Esophagus (tissue), 2 donors: ENCODE data around the gene INVS. TPM values are rescaled to one million over a fixed set of nuclear protein-coding genes. Genes with fewer than 3 reads are reported as not detected.
A peak's percentile ranks its signal among the peaks of the same experiment; 100 is the strongest.

Experiments
- H3K27ac ChIP-seq, 2 donors: one replicate each; pipeline ENCODE4 v1.5.1; 2013; ENCODE audit warnings: low read depth in 2 of 2, mild to moderate bottlenecking in 2 of 2, inconsistent platforms in 1 of 2, low read length in 1 of 2, moderate library complexity in 1 of 2
- H3K27me3 ChIP-seq, 2 donors: one replicate each; pipeline ENCODE4 v1.6.1; 2013; ENCODE audit warnings: low read length in 2 of 2, control low read depth in 1 of 2, mild to moderate bottlenecking in 1 of 2; ENCODE audit not compliant: insufficient read depth in 2 of 2, control insufficient read depth in 1 of 2
- H3K36me3 ChIP-seq, 2 donors: one replicate each; pipeline ENCODE4 v1.6.1; 2013; ENCODE audit warnings: low read length in 1 of 2; ENCODE audit not compliant: control insufficient read depth in 2 of 2, insufficient read depth in 2 of 2
- H3K4me1 ChIP-seq, 2 donors: one replicate each; pipeline ENCODE4 v1.6.1; 2013; ENCODE audit warnings: low read length in 1 of 2; ENCODE audit not compliant: control insufficient read depth in 2 of 2, insufficient read depth in 2 of 2
- H3K4me3 ChIP-seq, 2 donors: one replicate each; pipeline ENCODE4 v1.5.1; 2013; ENCODE audit warnings: low read length in 2 of 2, mild to moderate bottlenecking in 2 of 2, low read depth in 1 of 2, moderate library complexity in 1 of 2
- H3K9me3 ChIP-seq, 2 donors: one replicate each; pipeline ENCODE4 v1.6.1; 2013; ENCODE audit warnings: mild to moderate bottlenecking in 2 of 2, low read depth in 1 of 2, low read length in 1 of 2, moderate library complexity in 1 of 2; ENCODE audit not compliant: control insufficient read depth in 2 of 2, insufficient read depth in 1 of 2
- WGBS, 2 donors: extraction: QIAGEN DNeasy Blood & Tissue Kit; methylation state at CpG; one replicate each; pipeline ENCODE4 v1.1.7; 2013; 5-methylcytosine and 5-hydroxymethylcytosine counted together
- polyA plus RNA-seq, 2 donors: library from polyadenylated mRNA; stranded (reverse); fragments of 200-250 nt; gene quantifications; one replicate each; pipeline ENCODE4 v1.2.3, GENCODE V29; 2013
- donor health status: healthy with polysubstance abuse.
- donor health status: Bipolar disorder and iron deficiency.

Gene INVS
- polyA plus RNA-seq, 2 donors, result 3.2 to 3.3 TPM

GRCh38 chr9:100108559-100108958 is 9.5 kb downstream of the INVS start:
- Histone ChIP-seq H3K9me3 (no peaks in the 10 kb centered on the region), H3K4me3 (no peak overlapping the region), H3K27me3 (no peaks in the 10 kb centered on the region), H3K27ac (no peak overlapping the region), H3K36me3 (no peaks in the 10 kb centered on the region), H3K4me1 (peaks cover 0 to 3% of the 10 kb centered on the region in 2 donors)
- WGBS, 2 donors, result 50 to 70% methylated on average over 2 of the region's 2 CpGs

DNA sequence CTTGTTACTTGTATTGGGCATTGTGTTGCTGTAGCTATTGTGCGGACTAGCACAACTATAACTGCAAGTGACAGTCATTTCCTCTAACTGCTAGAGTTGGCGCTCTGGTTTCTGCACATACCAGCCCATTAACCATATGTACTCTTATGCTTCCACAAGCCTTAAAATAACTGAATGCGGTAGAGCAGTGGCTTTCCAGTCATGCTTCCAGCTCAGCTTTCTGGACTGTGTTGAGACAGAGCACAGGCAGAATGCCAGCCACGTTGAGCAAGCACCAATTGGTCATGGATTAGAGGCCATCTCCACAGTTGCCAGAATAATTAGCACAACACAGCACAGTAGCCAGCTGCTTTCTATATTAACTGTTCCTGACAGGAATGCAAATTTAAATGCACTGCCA is 12.2 kb downstream of the INVS start:
- Histone ChIP-seq H3K4me1 (peaks cover 0 to 3% of the 10 kb centered on the region in 2 donors), H3K4me3 (no peak overlapping the region), H3K36me3 (no peaks in the 10 kb centered on the region), H3K9me3 (no peaks in the 10 kb centered on the region), H3K27me3 (no peaks in the 10 kb centered on the region), H3K27ac (peak overlapping the region; percentile 4 to 18)
- 38% methylated on average over 4 of the region's 4 CpGs for WGBS, 2 donors

GRCh38 chr9:100112677-100113336 is 13.8 kb downstream of the INVS start:
- no peaks in the 10 kb centered on the region for H3K27me3 ChIP-seq
- H3K9me3 ChIP-seq, result no peaks in the 10 kb centered on the region
- no peaks in the 10 kb centered on the region for H3K36me3 ChIP-seq
- H3K4me1 ChIP-seq, result peaks cover 0 to 3% of the 10 kb centered on the region in 2 donors
- WGBS, 2 donors, result 95 to 97% methylated on average over 2 of the region's 2 CpGs
- H3K4me3 ChIP-seq, result no peak overlapping the region
- no peak overlapping the region for H3K27ac ChIP-seq

DNA sequence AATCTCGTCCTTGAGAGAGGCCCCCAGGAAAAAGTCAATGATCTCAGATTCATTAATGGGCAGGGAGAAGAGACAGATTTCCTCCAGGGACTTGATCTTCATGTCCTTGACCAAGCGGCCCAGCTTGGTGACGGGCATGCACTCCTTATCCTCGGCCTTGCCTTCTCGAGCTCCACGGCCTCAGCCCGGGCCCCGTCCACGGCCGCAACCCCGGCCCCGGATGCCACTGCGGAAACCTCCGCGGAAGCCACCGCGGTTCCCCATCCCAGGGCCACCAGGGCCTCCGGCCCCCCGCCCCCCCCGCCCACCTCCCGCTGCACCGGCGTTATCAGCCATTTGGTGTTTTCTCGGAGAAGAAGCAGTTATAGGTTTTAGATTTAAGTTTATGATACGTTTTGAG is 18.3 kb downstream of the INVS start:
- 97 to 99% methylated on average over 25 of the region's 25 CpGs for WGBS, 2 donors
- H3K9me3 ChIP-seq, result no peaks in the 10 kb centered on the region
- H3K4me1 ChIP-seq, result no peaks in the 10 kb centered on the region

DNA sequence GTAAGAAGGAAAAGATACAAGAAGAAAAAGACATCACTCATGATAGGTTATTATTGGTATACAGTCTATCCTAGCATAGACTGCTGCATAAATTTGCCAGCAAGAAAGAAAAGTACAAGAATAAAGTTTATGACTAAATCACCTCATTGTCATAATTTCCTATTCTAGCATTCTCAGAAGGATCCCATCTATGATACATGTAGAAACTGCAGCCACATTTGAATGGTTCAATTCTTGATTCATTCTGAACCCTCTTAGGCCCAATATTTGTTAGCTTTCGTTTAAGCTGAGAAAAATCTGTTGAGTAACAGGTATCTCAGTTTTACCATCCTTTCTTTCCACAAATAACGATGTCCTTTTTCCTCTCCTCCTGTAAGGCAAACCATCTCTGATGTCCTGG is 21.2 kb downstream of the INVS start:
- Histone ChIP-seq H3K9me3 (no peaks in the 10 kb centered on the region), H3K27ac (no peak overlapping the region), H3K4me1 (no peaks in the 10 kb centered on the region), H3K4me3 (no peak overlapping the region), H3K27me3 (no peaks in the 10 kb centered on the region), H3K36me3 (no peaks in the 10 kb centered on the region)
- WGBS, 2 donors, result 87 to 93% methylated on average over 2 of the region's 2 CpGs

More for the DNA sequence above, 18.3 kb downstream of the INVS start:
- H3K27ac ChIP-seq, result no peak overlapping the region
- H3K36me3 ChIP-seq, result no peaks in the 10 kb centered on the region
- no peaks in the 10 kb centered on the region for H3K27me3 ChIP-seq
- H3K4me3 ChIP-seq, result no peak overlapping the region

GRCh38 chr9:100125236-100125635 is 26.2 kb downstream of the INVS start:
- WGBS, 2 donors, result 74 to 91% methylated on average over 2 of the region's 2 CpGs
- Histone ChIP-seq H3K4me1 (no peaks in the 10 kb centered on the region), H3K4me3 (no peak overlapping the region), H3K27ac (no peak overlapping the region), H3K36me3 (peaks cover 0 to 2% of the 10 kb centered on the region in 2 donors), H3K27me3 (no peaks in the 10 kb centered on the region), H3K9me3 (no peaks in the 10 kb centered on the region)

- Histone ChIP-seq H3K27me3 (no peaks in the 10 kb centered on the region), H3K36me3 (peaks cover 0 to 2% of the 10 kb centered on the region in 2 donors)
- 96 to 98% methylated on average over 2 of the region's 2 CpGs for WGBS, 2 donors
These were observed 26.9 kb downstream of the INVS start for GRCh38 chr9:100125910-100126309.

DNA sequence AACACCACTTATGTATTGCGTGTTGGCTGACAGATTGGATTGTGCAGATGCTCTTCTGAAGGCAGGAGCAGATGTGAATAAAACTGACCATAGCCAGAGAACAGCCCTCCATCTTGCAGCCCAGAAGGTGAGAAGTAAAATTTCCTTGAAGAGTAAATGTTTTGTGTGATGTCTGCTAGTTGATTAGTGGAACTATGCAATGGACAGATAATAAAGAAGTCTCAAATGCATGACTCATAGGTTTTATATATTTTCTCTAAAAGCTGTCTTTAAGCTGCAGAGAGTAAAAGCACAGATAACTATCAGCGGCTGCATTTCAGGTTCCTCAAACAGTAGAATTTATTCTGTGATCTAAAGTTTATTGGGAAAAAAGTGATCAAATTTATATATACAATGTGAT is 27.4 kb downstream of the INVS start:
- H3K27ac ChIP-seq, result no peak overlapping the region
- 97 to 99% methylated on average over 2 of the region's 2 CpGs for WGBS, 2 donors
- no peak overlapping the region for H3K4me3 ChIP-seq
- H3K27me3 ChIP-seq, result no peaks in the 10 kb centered on the region
- H3K4me1 ChIP-seq, result no peaks in the 10 kb centered on the region
- H3K9me3 ChIP-seq, result no peaks in the 10 kb centered on the region
- H3K36me3 ChIP-seq, result peaks cover 0 to 2% of the 10 kb centered on the region in 2 donors

More at GRCh38 chr9:100125910-100126309, 26.9 kb downstream of the INVS start:
- Histone ChIP-seq H3K4me3 (no peak overlapping the region), H3K9me3 (no peaks in the 10 kb centered on the region), H3K4me1 (no peaks in the 10 kb centered on the region), H3K27ac (no peak overlapping the region)

DNA sequence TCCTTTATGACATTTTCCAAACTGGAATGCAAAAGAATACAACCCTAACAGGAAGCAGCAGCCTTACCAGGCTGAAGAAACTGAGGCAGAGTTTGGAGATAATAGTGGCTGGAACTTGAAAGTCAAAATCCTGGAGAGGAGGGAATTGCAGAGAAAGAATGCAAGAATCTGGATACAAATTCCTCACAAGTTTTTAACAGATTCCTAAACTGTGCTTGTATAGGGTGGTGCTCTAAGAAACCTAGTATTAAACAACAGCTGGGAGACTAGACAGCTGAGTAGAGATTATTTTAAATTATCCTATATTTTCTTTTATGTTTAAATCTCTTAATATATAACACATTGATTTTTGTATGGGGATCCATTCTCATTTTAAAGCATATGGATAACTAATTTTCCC is 30.7 kb downstream of the INVS start:
- H3K27ac ChIP-seq, result no peak overlapping the region
- H3K4me1 ChIP-seq, result no peaks in the 10 kb centered on the region
- no peaks in the 10 kb centered on the region for H3K27me3 ChIP-seq
- H3K36me3 ChIP-seq, result peaks cover 0 to 2% of the 10 kb centered on the region in 2 donors
- H3K9me3 ChIP-seq, result no peaks in the 10 kb centered on the region
- H3K4me3 ChIP-seq, result no peak overlapping the region

GRCh38 chr9:100131216-100131615 is 32.2 kb downstream of the INVS start:
- peaks cover 0 to 2% of the 10 kb centered on the region in 2 donors for H3K36me3 ChIP-seq
- H3K4me3 ChIP-seq, result no peak overlapping the region
- 72 to 78% methylated on average over 1 of the region's 1 CpG for WGBS, 2 donors
- no peaks in the 10 kb centered on the region for H3K9me3 ChIP-seq
- H3K27me3 ChIP-seq, result no peaks in the 10 kb centered on the region
- no peaks in the 10 kb centered on the region for H3K4me1 ChIP-seq
- no peak overlapping the region for H3K27ac ChIP-seq
